Gastrocnemius medialis (tissue), 4 donors: Measurements from ENCODE around the gene VPS39. TPM values are rescaled to one million over a fixed set of nuclear protein-coding genes. Genes with fewer than 3 reads are reported as not detected.

Source experiments
- ATAC-seq, 2 donors: fragments of 150-250 bp; one replicate each; pipeline ENCODE4 v1.9.1; 2016
- DNase-seq, 2 donors: peaks; one replicate each; pipeline ENCODE4 v3.0.0-alpha.2; 2019
- H3K27ac ChIP-seq, 4 donors: fragments of 200-600 bp; sonication (generic); 1 replicate in 1 of 4; 2 replicates in 3 of 4; pipeline ENCODE4 v1.5.1; 2016 to 2018; ENCODE audit warnings: mild to moderate bottlenecking in 2 of 4, moderate library complexity in 1 of 4
- H3K27me3 ChIP-seq, 3 donors: fragments of 200-600 bp; sonication (generic) in 2 of 3; 1 replicate in 1 of 3; 2 replicates in 2 of 3; pipeline versions ENCODE4 v1.5.1 to v1.6.0; 2016 to 2019; ENCODE audit warnings: mild to moderate bottlenecking in 1 of 3, moderate library complexity in 1 of 3
- H3K36me3 ChIP-seq, 2 donors: fragments of 200-600 bp; sonication (generic) in 1 of 2; one replicate each; pipeline ENCODE4 v1.5.1; 2017 to 2018
- H3K4me1 ChIP-seq, 2 donors: fragments of 200-600 bp; sonication (generic) in 1 of 2; one replicate each; pipeline ENCODE4 v1.5.1; 2016 to 2017; ENCODE audit warnings: mild to moderate bottlenecking in 2 of 2
- H3K4me3 ChIP-seq, 4 donors: fragments of 200-600 bp; sonication (generic) in 3 of 4; 1 replicate in 1 of 4; 2 replicates in 3 of 4; pipeline ENCODE4 v1.5.1; 2016 to 2019; ENCODE audit warnings: mild to moderate bottlenecking in 2 of 4
- H3K9me3 ChIP-seq, 3 donors: fragments of 200-600 bp; sonication (generic) in 2 of 3; 1 replicate in 1 of 3; 2 replicates in 2 of 3; pipeline ENCODE4 v1.5.1; 2016 to 2019
- CTCF ChIP-seq, 5 experiments: fragments of 450-650 bp in 3 of 5; fragments of 200-600 bp in 2 of 5; sonication (generic) in 2 of 5; IDR thresholded peaks in 4 of 5; conservative IDR thresholded peaks in 1 of 5; 1 replicate in 4 of 5; 2 replicates in 1 of 5; pipeline ENCODE4 v1.5.1; 2016 to 2019; ENCODE audit warnings: antibody characterized with exemption in 5 of 5, mild to moderate bottlenecking in 3 of 5, moderate library complexity in 3 of 5
- POLR2A ChIP-seq, 2 donors: fragments of 450-650 bp; IDR thresholded peaks; one replicate each; pipeline ENCODE4 v1.6.1; 2017; ENCODE audit warnings: antibody characterized with exemption in 2 of 2, mild to moderate bottlenecking in 2 of 2, moderate library complexity in 2 of 2
- in situ Hi-C, 4 donors: fragments of 200-750 bp; cut with MboI; loops; one replicate each; pipeline versions ENCODE4 v1.15.0 to v1.8.0; 2017; ENCODE audit warnings: low sequenced_read_pairs in 4 of 4
- intact Hi-C: fragments of 100-400 bp; cut with DNase I; formaldehyde crosslinking; loops from one replicate; pipeline ENCODE4 v1.15.1; 2023; ENCODE audit warnings: low total_unique reads
- microRNA counts, 2 donors: library from miRNA; unstranded; fragments of <30 nt; microRNA quantifications; one replicate each; lab custom pipeline; 2016
- microRNA-seq, 2 donors: library from miRNA; unstranded; fragments of <30 nt; microRNA quantifications; one replicate each; pipeline ENCODE4, GENCODE V29; 2016; ENCODE audit warnings: borderline replicate concordance in 2 of 2
- total RNA-seq, 4 donors: library from RNA; depleted of rRNA; stranded (reverse); fragments of >200 nt; gene quantifications; one replicate each; pipeline versions ENCODE4 v1.1.0 to v1.2.3, GENCODE V29; 2016

The VPS39 gene
- total RNA-seq, 4 donors from 2014 or later, result 28.8 to 41.8 (median 35.2) TPM

DNA sequence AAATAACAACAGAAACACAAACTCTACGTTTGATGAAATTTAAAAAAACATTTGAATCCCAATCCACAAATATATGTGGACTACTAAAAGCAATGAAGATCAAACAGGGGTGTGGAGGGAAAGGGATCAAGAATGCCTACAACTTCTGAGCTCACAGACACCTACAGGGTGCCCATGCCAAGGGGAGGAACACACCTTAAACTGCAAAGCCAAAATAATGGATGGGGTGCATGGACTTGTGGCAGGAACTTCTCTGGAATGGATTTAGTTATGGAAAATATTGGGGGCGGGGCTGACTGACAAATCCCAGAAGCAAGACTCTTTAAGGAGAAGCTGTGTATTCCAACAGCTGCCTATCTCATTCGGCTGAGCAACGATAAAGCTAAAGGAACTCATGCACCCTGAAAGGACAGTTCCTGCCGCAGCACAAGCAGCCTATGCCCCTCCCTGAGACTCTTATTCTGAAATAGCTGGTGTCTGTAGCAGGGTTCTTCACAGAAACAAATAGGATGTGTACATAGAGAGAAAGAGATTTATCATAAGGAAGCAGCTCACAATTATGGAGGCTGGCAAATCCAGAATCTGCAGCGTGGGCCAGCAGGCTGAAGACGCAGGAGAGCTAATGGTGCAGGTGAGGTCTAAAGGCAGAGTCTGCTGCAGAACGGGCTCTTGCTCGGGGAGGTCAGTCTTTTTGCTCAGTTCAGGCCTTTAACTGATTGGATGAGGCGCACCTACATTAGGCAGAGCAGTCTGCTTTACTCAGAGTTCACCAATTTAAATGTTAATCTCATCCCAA lies 89.3 kb downstream of the VPS39 start:
- intact Hi-C loops, result no loop called here
- no peaks in the 10 kb centered on the region for H3K36me3 ChIP-seq
- ATAC-seq, result no peak

GRCh38 chr15:42111924-42112323 lies 96.2 kb downstream of the VPS39 start:
- Histone ChIP-seq H3K4me1 (no peaks in the 10 kb centered on the region), H3K36me3 (no peaks in the 10 kb centered on the region), H3K27me3 (peaks cover 0 to 3% (median 0%) of the 10 kb centered on the region in 3 donors), H3K27ac (no peak overlapping the region), H3K9me3 (no peaks in the 10 kb centered on the region), H3K4me3 (no peak overlapping the region)
- ATAC-seq, result no peak
- no peak for DNase-seq
- in situ Hi-C loops, result no loop called here
- TF ChIP-seq CTCF (IDR thresholded peaks at IDR 0.05 in 4 of 5, conservative IDR thresholded peaks at IDR 0.05 in 1 of 5) (no peak), POLR2A (IDR thresholded peaks at IDR 0.05) (no peak)
- intact Hi-C loops, result no loop called here

More for the DNA sequence above, 89.3 kb downstream of the VPS39 start:
- Histone ChIP-seq H3K9me3 (no peaks in the 10 kb centered on the region), H3K27me3 (no peaks in the 10 kb centered on the region), H3K27ac (no peak overlapping the region), H3K4me1 (no peaks in the 10 kb centered on the region), H3K4me3 (no peak overlapping the region)
- DNase-seq, result no peak
- TF ChIP-seq POLR2A (IDR thresholded peaks at IDR 0.05) (no peak), CTCF (IDR thresholded peaks at IDR 0.05 in 4 of 5, conservative IDR thresholded peaks at IDR 0.05 in 1 of 5) (no peak)
- in situ Hi-C loops, result no loop called here

GRCh38 chr15:42110367-42110766 lies 97.7 kb downstream of the VPS39 start:
- intact Hi-C loops, result no loop called here
- no peak overlapping the region for H3K27ac ChIP-seq
- no peaks in the 10 kb centered on the region for H3K4me1 ChIP-seq
- no peak for TF ChIP-seq CTCF (IDR thresholded peaks at IDR 0.05 in 4 of 5, conservative IDR thresholded peaks at IDR 0.05 in 1 of 5)
- no peak for TF ChIP-seq POLR2A (IDR thresholded peaks at IDR 0.05)
- H3K4me3 ChIP-seq, result no peak overlapping the region
- no peaks in the 10 kb centered on the region for H3K36me3 ChIP-seq
- peaks cover 0 to 3% (median 0%) of the 10 kb centered on the region in 3 donors for H3K27me3 ChIP-seq
- ATAC-seq (no peak), DNase-seq (no peak)
- in situ Hi-C loops, result no loop called here
- H3K9me3 ChIP-seq, result no peaks in the 10 kb centered on the region

- intact Hi-C loops (no loop called here), in situ Hi-C loops (no loop called here)
- no peaks in the 10 kb centered on the region for H3K4me1 ChIP-seq
- ATAC-seq (no peak), DNase-seq (no peak)
- H3K27me3 ChIP-seq, result peaks cover 0 to 3% (median 0%) of the 10 kb centered on the region in 3 donors
- H3K4me3 ChIP-seq, result no peak overlapping the region
- H3K9me3 ChIP-seq, result no peaks in the 10 kb centered on the region
- H3K36me3 ChIP-seq, result no peaks in the 10 kb centered on the region
- TF ChIP-seq CTCF (IDR thresholded peaks at IDR 0.05 in 4 of 5, conservative IDR thresholded peaks at IDR 0.05 in 1 of 5) (no peak), POLR2A (IDR thresholded peaks at IDR 0.05) (no peak)
- H3K27ac ChIP-seq, result no peak overlapping the region
Measured at GRCh38 chr15:42108806-42109205, 99.3 kb downstream of the VPS39 start.

MicroRNA genes within 50 kb of the gene (microRNA counts, 767-probe panel; counts per million panel counts)
- 356 to 448 counts per million in 2 donors for microRNA hsa-miR-627 (lab: Ali Mortazavi, UCI)

Small RNA genes lying within 50 kb of the gene (microRNA-seq; reads per million reads assigned to microRNA genes)
- gene MIR627, result 10.6 to 17.9 reads per million in 2 donors

Other genes with a start within 250 kb of the VPS39 start
- gene EHD4, start 235.7 kb downstream of the VPS39 start, total RNA-seq, result 1 to 10 TPM; 3.8 to 7.1 (median 4.3) TPM
- not detected for gene PLA2G4E, start 187.3 kb downstream of the VPS39 start, total RNA-seq
- gene PLA2G4D, start 113.7 kb downstream of the VPS39 start, total RNA-seq, result under 1 TPM in 1 of 4 donors, not detected in 3; 0.10 TPM
- 1 to 10 TPM; 1.0 to 8.4 (median 4.9) TPM for gene PLA2G4F, start 51.7 kb downstream of the VPS39 start, total RNA-seq
- 10 to 100 TPM in 2 of 4 donors, 1 to 10 TPM in 2; 5.9 to 26.3 (median 11.9) TPM for gene GANC, start 64.9 kb upstream of the VPS39 start, total RNA-seq
- 10 to 100 TPM; 29.4 to 67.6 (median 37.4) TPM for gene TMEM87A, start 65.1 kb upstream of the VPS39 start, total RNA-seq
- 100 to 1,000 TPM in 3 of 4 donors, 10 to 100 TPM in 1; 96.8 to 263 (median 163) TPM for gene CAPN3, start 151.2 kb upstream of the VPS39 start, total RNA-seq